Stimulated activated CD8-positive, alpha-beta memory T cell treated with anti-CD3 and anti-CD28 coated beads, Interleukin-12 subunit alpha, Interleukin-12 subunit beta, amount 100 ng/mL, for 24 hours (primary cell): ENCODE data around the gene TERC.
"Not testable (repeated sequence)": the region's sequence is repeated elsewhere in the genome, so short reads cannot be mapped to it uniquely, and the experiment has no call there.

Experiments
- DNase-seq: peaks from one replicate; pipeline ENCODE4 v3.0.0-alpha.2; 2020; ENCODE audit errors: extremely low read depth

Gene TERC

GRCh38 chr3:169771497-169772304 lies 6.8 kb upstream of the TERC start:
- DNase-seq: peak; percentile 14

- peak; percentile 30 for DNase-seq
Observed at GRCh38 chr3:169769287-169770181, 4.7 kb upstream of the TERC start, which contains the start of gene ACTRT3. Gene ACTRT3 (minus strand): TSS chr3:169769561. CDS start chr3:169769520, 41 bp downstream.

- peak; percentile 28 for DNase-seq
Observed at GRCh38 chr3:169764312-169764881, 463 bp downstream of the TERC start.

GRCh38 chr3:169760479-169760878 lies 4.4 kb downstream of the TERC start:
- no peak for DNase-seq

- DNase-seq: no peak
Observed at GRCh38 chr3:169759256-169759655, 5.6 kb downstream of the TERC start.

- no peak for DNase-seq
Observed at GRCh38 chr3:169758359-169758994, 6.4 kb downstream of the TERC start.

GRCh38 chr3:169755488-169755887 lies 9.4 kb downstream of the TERC start:
- no peak for DNase-seq

- DNase-seq: no peak
Observed at GRCh38 chr3:169754711-169755110, 10.1 kb downstream of the TERC start.

GRCh38 chr3:169751875-169752274 lies 13.0 kb downstream of the TERC start:
- DNase-seq: no peak

- no peak for DNase-seq
Observed at GRCh38 chr3:169750665-169751064, 14.2 kb downstream of the TERC start.

GRCh38 chr3:169748670-169749069 lies 16.2 kb downstream of the TERC start:
- DNase-seq: no peak

- no peak for DNase-seq
Observed at GRCh38 chr3:169746924-169747323, 17.9 kb downstream of the TERC start.

GRCh38 chr3:169744366-169745054 lies 20.4 kb downstream of the TERC start:
- no peak for DNase-seq

- no peak for DNase-seq
Observed at GRCh38 chr3:169739067-169739466, 25.8 kb downstream of the TERC start.

- DNase-seq: not testable (repeated sequence)
Observed at GRCh38 chr3:169731857-169732256, 33.0 kb downstream of the TERC start.

GRCh38 chr3:169722724-169723123 lies 42.1 kb downstream of the TERC start:
- DNase-seq: no peak

- not testable (repeated sequence) for DNase-seq
Observed at GRCh38 chr3:169718415-169718814, 46.4 kb downstream of the TERC start.
